PC-3 (cell line): ENCODE data around the gene BUB1. TPM values are rescaled to one million over a fixed set of nuclear protein-coding genes. Genes with fewer than 3 reads are reported as not detected.
"Not testable (repeated sequence)": the region's sequence is repeated elsewhere in the genome, so short reads cannot be mapped to it uniquely, and the experiment has no call there.

Experiments
- ATAC-seq: fragments of 200-7000 bp; cut with Tn5 transposase; 2 replicates; pipeline ENCODE4 v1.9.1; 2020; ENCODE audit warnings: mild to moderate bottlenecking, moderate library complexity
- BruUV-seq: library from RNA; stranded (reverse); fragments of 400-500 nt; replicated peaks from 2 replicates; lab custom pipeline; 2021; lab: Mats Ljungman, UMichigan
- CTCF ChIA-PET: fragments of 300-600 bp; sonication (Branson Sonifier 250); formaldehyde crosslinking; loops from one replicate; lab custom pipeline; 2022; ENCODE audit warnings: antibody characterized with exemption; lab: Charles Lee
- POLR2A ChIA-PET: fragments of 300-600 bp; sonication (Branson Sonifier 250); formaldehyde crosslinking; loops from one replicate; lab custom pipeline; 2022; ENCODE audit warnings: antibody characterized with exemption; ENCODE audit not compliant: unreplicated experiment; lab: Charles Lee
- DNase-seq: peaks from one replicate; pipeline ENCODE4 v3.0.0-alpha.2; 2015
- H2AFZ ChIP-seq: fragments of 300-600 bp; sonication (generic); 2 replicates; pipeline ENCODE4 v1.6.0; 2016; ENCODE audit warnings: antibody characterized with exemption, low read length
- H3F3A ChIP-seq: fragments of 300-600 bp; sonication (generic); one replicate; pipeline ENCODE4 v1.6.0; 2017; ENCODE audit warnings: antibody characterized with exemption, low read length, control low read depth, mild to moderate bottlenecking; ENCODE audit not compliant: unreplicated experiment
- H3K27ac ChIP-seq: fragments of 300-600 bp; sonication (generic); 2 replicates; pipeline ENCODE4 v1.5.1; 2016; ENCODE audit warnings: mild to moderate bottlenecking, low read length
- H3K27me3 ChIP-seq: fragments of 300-600 bp; sonication (generic); 2 replicates; pipeline ENCODE4 v1.6.1; 2016; ENCODE audit warnings: low read length, mixed read lengths
- H3K36me3 ChIP-seq: fragments of 300-600 bp; sonication (generic); 2 replicates; pipeline ENCODE4 v1.6.1; 2016; ENCODE audit warnings: low read depth, mixed run types, low read length, mixed read lengths
- H3K4me1 ChIP-seq: fragments of 300-600 bp; sonication (generic); 2 replicates; pipeline ENCODE4 v1.5.1; 2016; ENCODE audit warnings: low read length; ENCODE audit not compliant: insufficient read depth
- H3K4me2 ChIP-seq: fragments of 300-600 bp; sonication (generic); 2 replicates; pipeline ENCODE4 v1.6.0; 2016; ENCODE audit warnings: low read length
- H3K4me3 ChIP-seq: fragments of 300-600 bp; sonication (generic); 2 replicates; pipeline ENCODE4 v1.5.1; 2016; ENCODE audit warnings: mild to moderate bottlenecking, low read length, mixed read lengths
- H3K79me2 ChIP-seq: fragments of 300-600 bp; sonication (generic); 2 replicates; pipeline ENCODE4 v1.6.1; 2017; ENCODE audit warnings: low read length, mixed read lengths
- H3K9ac ChIP-seq: fragments of 300-600 bp; sonication (generic); 2 replicates; pipeline ENCODE4 v1.6.0; 2016; ENCODE audit warnings: mild to moderate bottlenecking, low read length
- H3K9me2 ChIP-seq: fragments of 300-600 bp; sonication (generic); replicated peaks from 2 replicates; pipeline ENCODE4 v1.6.1; 2016; ENCODE audit warnings: mixed run types, low read length, mixed read lengths
- H3K9me3 ChIP-seq: fragments of 300-600 bp; sonication (generic); 2 replicates; pipeline ENCODE4 v1.6.1; 2016; ENCODE audit warnings: low read length, mixed read lengths
- H4K20me1 ChIP-seq: fragments of 300-600 bp; sonication (generic); 2 replicates; pipeline ENCODE4 v1.6.1; 2016; ENCODE audit warnings: low read length, mixed read lengths
- EZH2 ChIP-seq: fragments of 300-600 bp; sonication (generic); IDR thresholded peaks from one replicate; pipeline ENCODE4 v1.6.1; 2017; ENCODE audit warnings: antibody characterized with exemption, mild to moderate bottlenecking, low read length; ENCODE audit not compliant: unreplicated experiment
- EZH2phosphoT487 ChIP-seq: fragments of 300-600 bp; sonication (generic); IDR thresholded peaks from 2 replicates; pipeline ENCODE4 v1.6.1; 2018; ENCODE audit warnings: mild to moderate bottlenecking, antibody characterized with exemption, low read length, borderline replicate concordance
- intact Hi-C: fragments of 100-400 bp; cut with micrococcal nuclease; formaldehyde crosslinking; loops from 2 replicates; pipeline ENCODE4 v1.9.0; 2023
- total RNA-seq: library from RNA; depleted of rRNA; stranded (reverse); fragments of >200 nt; gene quantifications from 2 replicates; pipeline ENCODE4 v1.2.3, GENCODE V29; 2014
- TF ChIP-seq, protein P1 (sequence below): fragments of 300-600 bp; sonication (generic); conservative IDR thresholded peaks from 2 replicates; pipeline ENCODE4 v1.5.1; 2017; ENCODE audit warnings: antibody characterized with exemption, low read depth, mild to moderate bottlenecking, low read length

BUB1 gene
- total RNA-seq, 1 experiment from 2014 or later = 89.8 TPM

DNA sequence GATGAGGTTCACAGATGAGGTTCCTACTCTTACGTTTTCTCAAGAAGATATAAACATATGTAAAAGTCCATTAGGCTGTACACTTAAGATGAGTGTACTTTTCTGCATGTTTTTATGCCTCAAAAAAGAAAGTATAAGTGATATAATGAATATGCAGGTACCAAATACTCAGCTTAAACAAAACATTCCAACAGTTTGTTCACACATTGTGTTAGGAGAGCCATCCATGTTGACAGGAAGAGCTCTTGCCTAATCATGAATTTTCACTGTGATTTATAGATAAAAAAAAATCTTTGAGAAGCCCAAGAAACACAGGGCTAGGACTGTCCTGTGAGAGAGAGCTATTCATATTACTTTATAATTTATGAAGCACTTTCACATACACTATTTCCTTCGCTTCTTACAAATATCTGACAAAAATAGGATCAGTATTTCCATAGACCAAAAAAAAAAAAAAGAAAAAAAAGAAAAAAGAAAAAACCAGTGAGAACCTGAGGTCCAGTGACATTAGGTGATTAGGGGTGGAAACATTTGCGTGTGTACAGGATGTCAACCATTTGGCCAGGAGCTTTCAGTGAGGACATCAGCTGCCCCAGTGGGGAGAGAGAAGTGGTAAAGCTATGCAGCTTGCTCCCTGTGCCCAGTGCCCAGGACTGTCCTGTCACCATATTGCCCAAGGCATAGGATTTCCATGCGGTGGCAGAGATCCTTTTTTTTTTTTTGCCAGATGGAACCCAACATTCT is 38.7 kb downstream of the BUB1 start:
- no peak for DNase-seq
- Histone ChIP-seq H3K4me1 (no peaks in the 10 kb centered on the region), H3K27me3 (no peaks in the 10 kb centered on the region), H2AFZ (no peak overlapping the region), H3K36me3 (peaks cover 74% of the 10 kb centered on the region), H3K4me2 (no peak overlapping the region), H3K9me2 (no peaks in the 10 kb centered on the region), H3K4me3 (no peak overlapping the region), H3K27ac (no peak overlapping the region), H4K20me1 (peaks cover 3% of the 10 kb centered on the region; the same call in 1 of the 2 replicates), H3K9me3 (no peaks in the 10 kb centered on the region), H3K9ac (no peak overlapping the region), H3F3A (no peaks in the 10 kb centered on the region), H3K79me2 (peaks cover 7% of the 10 kb centered on the region; the same call in 1 of the 2 replicates)
- POLR2A ChIA-PET = no interaction called here
- BruUV-seq = no TSS peak
- TF ChIP-seq, protein P1, sequence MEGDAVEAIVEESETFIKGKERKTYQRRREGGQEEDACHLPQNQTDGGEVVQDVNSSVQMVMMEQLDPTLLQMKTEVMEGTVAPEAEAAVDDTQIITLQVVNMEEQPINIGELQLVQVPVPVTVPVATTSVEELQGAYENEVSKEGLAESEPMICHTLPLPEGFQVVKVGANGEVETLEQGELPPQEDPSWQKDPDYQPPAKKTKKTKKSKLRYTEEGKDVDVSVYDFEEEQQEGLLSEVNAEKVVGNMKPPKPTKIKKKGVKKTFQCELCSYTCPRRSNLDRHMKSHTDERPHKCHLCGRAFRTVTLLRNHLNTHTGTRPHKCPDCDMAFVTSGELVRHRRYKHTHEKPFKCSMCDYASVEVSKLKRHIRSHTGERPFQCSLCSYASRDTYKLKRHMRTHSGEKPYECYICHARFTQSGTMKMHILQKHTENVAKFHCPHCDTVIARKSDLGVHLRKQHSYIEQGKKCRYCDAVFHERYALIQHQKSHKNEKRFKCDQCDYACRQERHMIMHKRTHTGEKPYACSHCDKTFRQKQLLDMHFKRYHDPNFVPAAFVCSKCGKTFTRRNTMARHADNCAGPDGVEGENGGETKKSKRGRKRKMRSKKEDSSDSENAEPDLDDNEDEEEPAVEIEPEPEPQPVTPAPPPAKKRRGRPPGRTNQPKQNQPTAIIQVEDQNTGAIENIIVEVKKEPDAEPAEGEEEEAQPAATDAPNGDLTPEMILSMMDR = no peak
- no peak for TF ChIP-seq EZH2
- TF ChIP-seq EZH2phosphoT487 = no peak
- CTCF ChIA-PET = no interaction called here
- no peak for ATAC-seq
- intact Hi-C loops = no loop called here

DNA sequence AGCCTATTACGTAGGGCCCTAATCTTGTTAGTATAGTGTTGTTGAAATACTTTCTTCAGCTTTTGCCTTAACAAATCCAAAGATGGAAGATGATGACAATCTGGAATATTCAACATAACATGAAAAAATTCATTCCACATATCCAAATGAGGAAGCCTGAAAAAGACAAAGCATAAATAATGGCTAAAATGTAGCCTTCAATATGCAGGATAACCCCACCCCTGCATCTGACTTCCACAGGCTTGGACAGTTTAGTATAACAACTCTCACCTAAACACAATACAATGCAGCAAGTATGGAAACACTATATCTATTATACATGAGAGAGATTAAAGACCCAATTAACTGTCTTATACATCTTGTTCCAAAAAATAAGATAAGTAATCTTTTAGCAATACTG is 39.9 kb downstream of the BUB1 start:
- H3K9me3 ChIP-seq = no peaks in the 10 kb centered on the region
- no peaks in the 10 kb centered on the region for H3K4me1 ChIP-seq
- H3K9me2 ChIP-seq = no peaks in the 10 kb centered on the region
- intact Hi-C loops = no loop called here
- H3K36me3 ChIP-seq = peaks cover 66% of the 10 kb centered on the region
- H3K27ac ChIP-seq = no peak overlapping the region
- no peak overlapping the region for H3K4me3 ChIP-seq
- no peak overlapping the region for H3K9ac ChIP-seq
- DNase-seq (no peak), ATAC-seq (no peak)
- ChIA-PET POLR2A (no interaction called here), CTCF (no interaction called here)
- peaks cover 1% of the 10 kb centered on the region; the same call in 1 of the 2 replicates for H4K20me1 ChIP-seq
- H3F3A ChIP-seq = no peaks in the 10 kb centered on the region
- H3K79me2 ChIP-seq = 0 out of 2 replicates have a peak, but pooled peaks cover 1% of the 10 kb centered on the region
- TF ChIP-seq EZH2 = no peak
- no peak for TF ChIP-seq EZH2phosphoT487
- TF ChIP-seq, protein P1 = no peak
- H3K4me2 ChIP-seq = no peak overlapping the region
- BruUV-seq = no TSS peak
- no peak overlapping the region for H2AFZ ChIP-seq
- no peaks in the 10 kb centered on the region for H3K27me3 ChIP-seq

DNA sequence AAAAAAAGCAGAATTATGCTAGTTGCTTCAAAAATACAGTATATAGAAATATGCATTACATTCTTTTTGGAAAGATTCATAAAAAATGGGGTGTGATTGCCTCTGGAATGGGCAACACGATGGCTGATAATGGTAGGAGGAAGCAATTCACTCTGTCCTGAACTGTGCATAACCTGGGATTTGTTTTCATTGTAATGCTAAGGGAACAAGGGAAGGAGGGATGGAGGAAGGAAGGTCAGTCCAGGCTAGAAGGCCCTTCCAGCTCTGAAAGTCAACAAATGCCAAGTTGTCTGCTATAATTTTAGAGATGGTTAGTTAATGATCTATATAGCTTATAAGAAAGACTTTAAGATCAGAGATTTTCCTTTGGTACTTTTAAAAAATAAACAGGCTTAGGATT is 40.8 kb downstream of the BUB1 start:
- Histone ChIP-seq H4K20me1 (no peaks in the 10 kb centered on the region), H3K4me3 (no peak overlapping the region), H3K4me1 (no peaks in the 10 kb centered on the region), H3K79me2 (no peaks in the 10 kb centered on the region), H3K4me2 (no peak overlapping the region), H2AFZ (no peak overlapping the region), H3K9me3 (no peaks in the 10 kb centered on the region), H3F3A (no peaks in the 10 kb centered on the region), H3K9me2 (no peaks in the 10 kb centered on the region), H3K36me3 (peaks cover 57% of the 10 kb centered on the region), H3K9ac (no peak overlapping the region), H3K27me3 (no peaks in the 10 kb centered on the region), H3K27ac (no peak overlapping the region)
- DNase-seq = no peak
- no peak for ATAC-seq
- intact Hi-C loops = no loop called here
- TF ChIP-seq EZH2phosphoT487 = no peak
- no peak for TF ChIP-seq EZH2
- TF ChIP-seq, protein P1 = no peak
- POLR2A ChIA-PET = no interaction called here
- CTCF ChIA-PET = no interaction called here
- BruUV-seq = no TSS peak

DNA sequence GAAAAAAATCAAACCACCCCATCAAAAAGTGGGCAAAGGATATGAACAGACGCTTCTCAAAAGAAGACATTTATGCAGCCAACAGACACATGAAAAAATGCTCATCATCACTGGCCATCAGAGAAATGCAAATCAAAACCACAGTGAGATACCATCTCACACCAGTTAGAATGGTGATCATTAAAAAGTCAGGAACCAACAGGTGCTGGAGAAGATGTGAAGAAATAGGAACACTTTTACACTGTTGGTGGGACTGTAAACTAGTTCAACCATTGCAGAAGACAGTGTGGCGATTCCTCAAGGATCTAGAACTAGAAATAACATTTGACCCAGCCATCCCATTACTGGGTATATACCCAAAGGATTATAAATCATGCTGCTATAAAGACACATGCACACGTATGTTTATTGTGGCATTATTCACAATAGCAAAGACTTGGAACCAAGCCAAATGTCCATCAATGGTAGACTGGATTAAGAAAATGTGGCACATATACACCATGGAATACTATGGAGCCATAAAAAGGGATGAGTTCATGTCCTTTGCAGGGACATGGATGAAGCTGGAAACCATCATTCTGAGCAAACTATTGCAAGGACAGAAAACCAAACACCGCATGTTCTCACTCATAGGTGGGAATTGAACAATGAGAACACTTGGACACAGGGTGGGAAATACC is 41.8 kb downstream of the BUB1 start:
- DNase-seq, H3K9me3 ChIP-seq, BruUV-seq, H2AFZ ChIP-seq, H3K79me2 ChIP-seq, H3K4me3 ChIP-seq, H3K9ac ChIP-seq, H3K27me3 ChIP-seq, CTCF ChIA-PET, ATAC-seq, H3K4me2 ChIP-seq, H3K4me1 ChIP-seq, H3K27ac ChIP-seq, H3F3A ChIP-seq, intact Hi-C loops, H4K20me1 ChIP-seq, H3K9me2 ChIP-seq, POLR2A ChIA-PET: not testable (repeated sequence)
- peaks cover 47% of the 10 kb centered on the region for H3K36me3 ChIP-seq
